ENCODE results near the gene RHO.
"Not testable (repeated sequence)": the region's sequence is repeated elsewhere in the genome, so short reads cannot be mapped to it uniquely, and the experiment has no call there.

The RHO gene
- long read RNA-seq, donor 1: 0 reads
- long read RNA-seq, donor 2: 0 reads
- long read RNA-seq, donor 3: 0 reads
- long read RNA-seq, donor 4, partial matches to known transcripts: 0 of 1 reads
- long read RNA-seq, donor 4, other reads (novel, unspliced or antisense): 0 of 1 reads
- long read RNA-seq, donor 5: 0 reads
- long read RNA-seq, donor 6: 0 reads
- long read RNA-seq, donor 7: 0 reads
- long read RNA-seq, donor 8: 0 reads

DNA sequence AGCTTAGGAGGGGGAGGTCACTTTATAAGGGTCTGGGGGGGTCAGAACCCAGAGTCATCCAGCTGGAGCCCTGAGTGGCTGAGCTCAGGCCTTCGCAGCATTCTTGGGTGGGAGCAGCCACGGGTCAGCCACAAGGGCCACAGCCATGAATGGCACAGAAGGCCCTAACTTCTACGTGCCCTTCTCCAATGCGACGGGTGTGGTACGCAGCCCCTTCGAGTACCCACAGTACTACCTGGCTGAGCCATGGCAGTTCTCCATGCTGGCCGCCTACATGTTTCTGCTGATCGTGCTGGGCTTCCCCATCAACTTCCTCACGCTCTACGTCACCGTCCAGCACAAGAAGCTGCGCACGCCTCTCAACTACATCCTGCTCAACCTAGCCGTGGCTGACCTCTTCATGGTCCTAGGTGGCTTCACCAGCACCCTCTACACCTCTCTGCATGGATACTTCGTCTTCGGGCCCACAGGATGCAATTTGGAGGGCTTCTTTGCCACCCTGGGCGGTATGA lies at the start of gene RHO:
Gene RHO (plus strand): TSS at position 51 of the 512 bp plus-strand sequence. CDS start 95 bp downstream, at position 146.
- no peak for DNase-seq

DNA sequence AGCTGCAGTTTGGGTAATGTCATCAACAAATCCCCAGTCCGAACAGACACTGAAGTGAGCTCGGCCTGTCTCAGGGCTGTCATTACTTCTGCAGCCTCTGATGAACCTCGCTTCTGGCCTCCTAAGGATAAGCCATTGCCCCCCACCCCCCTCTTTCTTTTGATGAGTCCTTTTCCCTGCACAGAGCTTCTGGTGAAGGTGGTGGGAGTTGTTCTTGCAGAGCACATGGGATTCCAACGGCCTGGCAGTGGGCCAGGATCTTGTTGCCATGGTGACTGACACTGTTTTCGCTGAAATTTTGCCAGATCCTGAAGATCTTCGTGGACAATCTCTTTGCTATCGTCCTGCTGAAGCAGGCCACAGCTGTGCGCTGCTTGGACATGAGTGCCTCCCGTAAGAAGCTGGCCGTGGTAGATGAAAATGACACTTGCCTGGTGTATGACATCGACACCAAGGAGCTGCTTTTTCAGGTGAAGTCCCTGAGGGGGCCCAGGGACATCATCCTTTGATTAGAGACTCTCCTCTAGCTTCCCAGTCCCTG lies 47.1 kb upstream of the RHO start:
- peak; percentile 43 for DNase-seq

DNA sequence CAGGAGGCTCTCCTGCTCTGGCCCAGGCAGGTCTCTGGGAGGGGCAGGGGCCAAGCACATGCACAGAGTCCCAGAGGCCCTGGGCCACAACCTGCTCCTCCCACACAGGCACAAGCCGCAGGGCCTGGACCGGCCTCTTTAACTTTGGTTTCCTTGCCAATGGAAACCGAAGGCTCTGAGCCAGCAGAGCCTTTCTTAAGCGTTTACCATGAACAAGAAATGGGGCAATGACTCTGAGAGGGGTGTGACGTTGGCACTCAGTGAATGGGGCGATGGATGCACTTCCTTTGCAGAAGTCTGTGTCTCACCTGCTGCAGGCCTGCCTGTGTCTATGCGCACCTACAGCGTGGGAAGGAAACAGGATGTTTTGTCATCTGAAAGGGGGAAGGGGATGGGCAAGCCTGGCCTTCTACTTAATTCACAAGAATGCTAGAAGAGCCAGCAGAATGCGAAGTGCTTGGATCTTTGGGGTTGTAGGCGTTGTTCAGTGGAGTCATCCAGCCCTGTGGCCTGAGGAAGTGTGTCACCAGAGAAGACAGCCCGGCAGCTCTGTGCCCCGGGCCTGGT lies 46.6 kb upstream of the RHO start:
- DNase-seq: peak; percentile 29

DNA sequence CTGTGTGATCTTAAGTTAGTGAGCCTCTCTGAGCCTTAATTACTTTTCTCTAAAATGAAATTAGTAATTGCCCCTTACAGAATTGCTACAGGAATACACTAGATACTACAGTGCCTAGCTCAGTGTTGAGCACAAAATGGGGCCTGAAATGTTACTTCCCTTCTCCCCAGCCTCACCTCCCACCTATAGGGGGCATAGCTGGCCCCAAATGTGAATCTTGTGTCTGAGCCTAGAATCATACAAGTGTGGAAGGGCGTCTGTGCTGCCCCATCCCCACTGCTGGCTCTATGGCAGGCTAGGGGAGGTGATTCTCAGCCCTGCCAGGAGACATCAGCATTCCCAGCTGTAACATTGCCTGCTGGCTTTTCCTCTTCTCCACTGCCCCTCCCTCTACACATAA lies 45.7 kb upstream of the RHO start:
- DNase-seq: no peak

DNA sequence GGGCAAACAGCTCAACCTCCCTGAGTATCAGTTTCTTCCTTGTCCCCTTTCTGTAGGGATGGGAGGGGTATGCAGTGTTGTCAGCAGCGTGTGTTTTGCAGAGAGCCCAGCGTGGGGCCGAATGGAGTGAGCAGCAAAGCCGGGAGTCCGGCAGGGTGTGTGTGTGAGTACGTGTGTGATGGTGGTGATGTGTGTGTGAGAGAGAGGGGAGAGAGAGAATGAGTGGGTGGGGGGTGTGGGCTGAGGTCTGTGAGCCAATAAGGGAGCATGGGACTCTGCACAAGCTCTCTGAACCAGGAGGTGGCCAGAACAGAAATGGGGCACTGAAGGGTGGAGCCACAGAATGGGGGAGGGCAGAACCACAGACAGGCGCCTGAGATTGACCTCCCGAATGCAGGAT lies 44.6 kb upstream of the RHO start:
- DNase-seq: no peak

DNA sequence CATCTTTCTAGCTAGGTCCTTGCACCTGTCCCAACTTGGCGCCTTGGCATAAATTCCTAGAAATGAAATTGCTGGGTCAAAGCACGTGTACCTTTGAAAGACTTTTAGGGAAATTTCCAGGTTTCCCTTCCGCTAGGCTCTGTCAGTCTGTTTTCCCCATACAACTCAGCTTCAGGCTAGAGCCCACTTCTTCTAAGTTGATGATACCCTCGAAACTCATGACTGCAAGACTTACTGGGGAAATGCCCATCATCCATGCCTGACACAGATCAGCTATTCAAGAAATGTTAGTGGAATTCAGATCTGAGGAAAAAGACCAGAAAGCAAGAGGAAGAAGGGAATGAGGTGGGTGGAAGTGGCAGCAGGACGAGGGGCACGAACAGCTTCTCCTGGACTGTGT lies 43.3 kb upstream of the RHO start:
- DNase-seq: not testable (repeated sequence)

DNA sequence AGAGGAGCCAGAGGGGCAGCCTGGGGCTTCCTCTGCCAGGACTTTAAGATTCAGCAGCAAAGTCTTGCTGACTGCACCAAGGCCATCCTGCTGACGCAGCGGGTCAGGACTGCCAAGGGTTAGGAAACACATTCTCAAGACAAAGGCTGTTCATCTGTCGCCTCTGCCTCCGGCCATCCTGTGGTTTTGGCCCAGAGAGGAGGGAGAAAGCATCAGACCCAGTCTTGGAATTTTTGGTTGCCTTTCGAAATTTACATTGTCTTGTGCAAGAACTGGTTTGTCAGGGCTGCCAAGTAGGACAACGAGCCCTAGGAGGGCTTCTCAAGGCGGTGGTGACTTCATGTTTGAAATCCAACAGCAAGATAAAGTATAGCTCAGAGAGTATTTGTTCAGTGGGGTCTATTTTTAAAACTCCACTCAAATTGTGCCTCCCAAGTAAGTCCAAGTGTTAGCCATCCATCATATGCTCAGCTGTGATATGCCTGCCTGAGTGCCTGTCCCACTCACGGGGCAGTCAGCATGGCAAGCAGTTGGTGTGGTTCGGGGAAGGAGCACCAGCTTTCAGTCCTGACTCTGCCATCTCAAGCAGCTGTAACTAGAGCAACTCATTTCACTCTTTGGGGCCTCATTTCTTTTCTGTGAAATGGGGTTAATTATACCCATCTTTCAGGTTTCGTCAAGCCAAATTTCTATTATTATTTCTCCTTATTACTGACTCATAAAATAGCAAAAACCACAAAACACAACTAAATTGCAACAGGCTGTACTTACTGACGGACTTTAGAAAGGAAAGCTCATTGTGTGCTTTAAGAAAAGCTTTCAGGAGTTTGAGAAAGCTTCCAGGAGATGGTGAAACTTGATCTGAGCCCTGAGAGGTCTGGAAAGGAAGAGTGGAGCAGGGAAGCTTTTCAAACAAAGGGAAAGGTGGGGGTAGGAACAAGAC lies 42.4 kb upstream of the RHO start:
- DNase-seq: no peak

DNA sequence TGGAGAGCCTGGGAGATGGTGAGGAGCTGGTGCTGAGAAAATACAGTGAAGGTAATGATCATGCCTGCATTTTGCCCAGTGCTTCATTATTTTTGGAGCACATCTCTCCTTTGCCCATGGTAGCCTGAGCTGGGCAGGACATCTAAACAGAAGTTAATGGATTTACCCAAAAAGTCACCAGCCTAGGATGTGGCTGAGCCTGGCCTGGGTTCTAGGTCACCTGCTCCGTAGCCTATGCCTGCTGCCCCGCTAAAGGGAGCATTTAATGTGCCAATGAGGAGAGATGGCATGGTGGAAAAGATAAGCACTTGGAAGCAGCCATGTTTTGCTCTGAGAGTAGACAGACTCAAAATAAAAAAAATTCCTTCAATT lies 41.8 kb upstream of the RHO start:
- no peak for DNase-seq

DNA sequence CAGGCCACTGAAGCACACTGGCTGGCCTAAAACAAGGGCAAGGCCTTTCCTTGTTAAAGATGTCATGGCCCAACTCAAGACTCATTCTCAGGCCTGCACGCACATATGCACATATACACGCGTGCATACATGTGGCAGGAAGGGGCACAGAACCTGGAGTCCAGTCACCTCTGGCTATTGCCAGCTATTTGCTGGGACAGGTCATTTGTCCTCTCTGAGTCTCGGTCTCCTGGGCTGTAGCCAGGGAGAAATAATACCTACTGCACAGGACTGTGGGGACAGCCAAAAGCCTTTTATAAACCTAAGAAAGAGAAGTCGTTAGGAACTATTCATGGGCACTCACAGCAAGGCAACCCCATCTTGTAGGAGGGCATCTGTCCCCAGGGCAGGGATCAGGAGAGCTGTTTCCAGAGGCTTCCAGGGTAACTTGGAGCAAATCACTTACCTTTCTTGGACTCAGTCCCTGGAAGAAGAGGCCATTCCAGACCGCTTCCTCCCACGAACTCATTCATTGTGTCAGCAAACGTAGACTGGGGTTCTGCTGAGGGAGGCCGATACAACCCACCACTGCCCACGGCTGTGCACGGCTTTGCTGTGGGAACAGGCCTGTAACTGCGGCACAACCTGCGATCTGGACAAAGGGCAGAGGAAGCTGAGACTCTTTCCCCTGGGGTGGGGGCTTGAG lies 41.1 kb upstream of the RHO start:
- no peak for DNase-seq

DNA sequence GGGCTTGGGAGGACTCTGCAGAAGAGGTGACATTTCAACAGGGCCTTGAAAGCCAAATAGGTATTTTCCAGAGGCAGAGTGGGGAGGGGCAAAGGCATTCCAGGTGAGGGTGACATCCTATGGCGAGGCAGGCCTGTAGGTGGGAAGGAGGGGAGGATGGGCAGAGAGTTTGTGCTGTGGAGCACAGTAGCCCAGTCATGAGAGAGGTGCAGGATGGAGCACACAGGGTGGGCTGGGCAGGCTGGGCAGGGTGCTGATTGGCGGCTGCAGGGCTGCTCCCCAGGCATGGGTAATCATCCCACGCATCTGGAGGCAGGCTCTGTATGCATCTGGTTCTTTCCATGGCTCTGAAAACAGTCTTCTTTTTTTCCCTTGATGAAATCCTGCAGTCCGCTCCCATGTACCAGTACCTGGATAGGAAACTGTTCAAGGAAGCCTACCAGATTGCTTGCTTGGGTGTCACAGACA lies 40.5 kb upstream of the RHO start:
- DNase-seq: not testable (repeated sequence)

DNA sequence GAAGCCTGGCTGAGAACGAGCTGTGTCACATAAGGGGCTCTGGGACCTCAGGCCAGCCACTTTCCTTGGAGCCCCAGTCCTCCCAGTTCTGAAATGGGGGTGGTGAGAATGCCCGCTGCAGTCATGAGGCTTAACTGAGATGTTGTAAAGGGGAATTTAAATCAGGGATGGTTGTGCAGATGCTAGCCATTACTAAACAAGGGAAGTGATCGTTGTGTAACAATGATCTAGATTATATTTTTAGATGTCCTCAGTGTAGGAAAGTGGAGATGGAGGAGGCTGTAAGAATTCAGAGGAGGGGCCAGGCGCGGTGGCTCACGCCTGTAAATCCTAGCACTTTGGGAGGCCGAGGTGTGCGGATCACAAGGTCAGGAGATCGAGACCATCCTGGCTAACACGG lies 39.2 kb upstream of the RHO start:
- DNase-seq: not testable (repeated sequence)

DNA sequence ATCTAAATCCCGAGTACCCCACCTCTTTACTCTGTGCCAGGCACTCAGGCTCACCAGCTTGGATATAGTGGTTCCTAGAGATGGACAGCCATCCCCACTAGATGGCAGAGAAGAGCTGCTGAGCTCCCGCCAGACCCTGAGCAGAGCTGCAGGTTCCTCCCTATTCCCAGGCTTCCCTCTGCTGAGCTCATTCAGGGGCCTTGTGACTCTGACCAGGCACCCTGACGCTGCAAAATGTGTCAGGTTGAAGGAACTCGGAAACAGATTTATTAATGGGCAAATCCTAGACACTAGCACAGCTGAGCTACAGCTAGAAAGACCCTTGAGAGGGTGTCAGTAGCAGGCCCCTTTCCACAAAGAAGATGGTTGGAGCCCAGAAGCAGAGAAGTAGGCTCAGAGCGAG lies 38.2 kb upstream of the RHO start:
- peak; percentile 55 for DNase-seq

DNA sequence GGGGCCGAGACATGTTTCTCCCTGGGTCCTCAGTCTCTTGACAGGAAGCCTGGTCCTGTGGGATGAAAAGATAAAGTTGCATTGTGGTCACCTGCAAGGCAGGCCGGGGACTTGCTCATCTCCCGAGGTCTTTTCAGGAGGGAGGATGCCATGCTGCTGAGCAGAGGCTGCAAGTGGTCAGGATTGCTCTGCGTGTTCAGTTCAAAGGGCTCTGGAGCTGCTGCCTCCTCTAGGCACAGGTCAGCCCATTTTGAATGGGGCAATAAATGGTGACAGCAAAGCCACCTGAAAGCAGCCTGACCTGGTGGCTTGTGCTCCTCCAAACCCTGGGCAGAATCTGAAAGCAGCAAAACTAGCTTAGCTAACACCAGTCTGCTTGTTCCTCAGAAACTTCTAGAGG lies 37.4 kb upstream of the RHO start:
- not testable (repeated sequence) for DNase-seq

DNA sequence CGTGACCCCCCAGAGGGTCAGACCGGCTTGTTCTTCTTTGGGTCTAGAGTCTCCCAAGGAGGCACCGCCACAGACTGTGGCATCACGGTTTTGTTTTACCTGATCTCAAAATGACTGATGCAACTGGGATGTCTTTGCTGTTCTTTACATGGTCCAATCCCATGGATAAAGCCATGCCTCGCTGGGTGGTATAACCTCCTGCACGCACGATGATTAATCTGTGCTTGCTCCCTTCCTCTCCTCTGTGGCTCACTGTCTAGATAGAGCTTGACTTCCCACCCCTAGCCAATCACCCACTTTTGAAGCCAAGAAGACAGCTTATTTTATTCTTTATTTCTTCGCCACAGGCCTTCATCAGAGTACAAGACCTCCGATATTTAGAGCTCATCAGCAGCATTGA lies 36.6 kb upstream of the RHO start:
- no peak for DNase-seq

DNA sequence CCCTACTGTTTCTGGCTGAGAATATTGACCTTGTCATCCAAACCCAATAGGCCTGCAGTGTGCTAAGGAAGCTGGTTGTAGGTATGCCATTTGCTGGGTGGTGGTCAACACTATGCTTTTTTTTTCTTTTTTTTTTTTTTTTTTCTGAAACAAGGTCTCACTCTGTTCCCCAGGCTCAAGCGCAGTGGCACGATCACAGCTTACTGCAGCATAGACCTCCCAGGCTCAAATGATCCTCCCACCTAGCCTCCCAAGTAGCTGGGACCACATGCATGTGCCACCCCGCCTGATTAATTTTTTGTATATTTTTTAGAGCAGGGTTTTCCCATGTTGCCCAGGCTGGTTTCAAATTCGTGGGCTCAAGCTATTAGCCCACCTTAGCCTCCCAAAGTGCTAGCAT lies 35.7 kb upstream of the RHO start:
- DNase-seq: no peak

DNA sequence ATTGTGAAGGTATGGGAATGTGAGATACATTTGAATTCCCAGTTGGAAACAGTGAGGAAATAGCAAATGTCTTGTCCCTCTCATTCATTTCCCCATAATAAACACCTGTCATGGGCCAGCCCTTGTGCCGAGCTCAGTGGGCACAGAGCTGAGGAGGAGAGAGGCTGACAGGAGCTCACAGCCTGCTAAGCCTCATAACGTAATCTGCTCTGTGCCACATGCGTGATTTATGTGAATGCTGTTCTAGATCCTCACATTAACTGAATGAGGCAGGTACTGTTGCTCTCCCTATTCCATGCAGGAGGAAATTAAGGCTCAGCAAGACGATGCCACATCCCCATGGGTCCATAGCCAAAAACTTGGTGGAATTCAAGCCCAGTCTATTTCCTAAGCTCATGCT lies 35.2 kb upstream of the RHO start:
- no peak for DNase-seq

DNA sequence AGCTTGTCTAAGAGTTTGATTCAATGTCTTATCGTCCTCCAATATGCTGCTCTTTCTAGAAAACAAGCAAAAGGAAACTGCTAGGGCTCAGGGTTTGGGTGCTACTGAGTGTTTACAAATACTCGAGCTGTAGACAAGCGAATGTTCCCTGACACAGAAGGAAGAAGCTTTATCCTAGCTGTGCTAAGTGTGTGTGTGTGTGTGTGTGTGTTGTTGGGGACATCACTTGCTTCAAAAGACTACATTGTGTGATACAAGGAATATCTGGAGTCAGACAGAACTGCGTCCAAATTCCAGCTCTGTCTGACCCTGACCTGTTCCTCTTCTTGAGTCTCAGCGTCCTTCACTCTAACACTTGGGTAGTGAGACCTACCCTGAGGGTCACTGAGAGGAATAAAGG lies 33.9 kb upstream of the RHO start:
- not testable (repeated sequence) for DNase-seq

DNA sequence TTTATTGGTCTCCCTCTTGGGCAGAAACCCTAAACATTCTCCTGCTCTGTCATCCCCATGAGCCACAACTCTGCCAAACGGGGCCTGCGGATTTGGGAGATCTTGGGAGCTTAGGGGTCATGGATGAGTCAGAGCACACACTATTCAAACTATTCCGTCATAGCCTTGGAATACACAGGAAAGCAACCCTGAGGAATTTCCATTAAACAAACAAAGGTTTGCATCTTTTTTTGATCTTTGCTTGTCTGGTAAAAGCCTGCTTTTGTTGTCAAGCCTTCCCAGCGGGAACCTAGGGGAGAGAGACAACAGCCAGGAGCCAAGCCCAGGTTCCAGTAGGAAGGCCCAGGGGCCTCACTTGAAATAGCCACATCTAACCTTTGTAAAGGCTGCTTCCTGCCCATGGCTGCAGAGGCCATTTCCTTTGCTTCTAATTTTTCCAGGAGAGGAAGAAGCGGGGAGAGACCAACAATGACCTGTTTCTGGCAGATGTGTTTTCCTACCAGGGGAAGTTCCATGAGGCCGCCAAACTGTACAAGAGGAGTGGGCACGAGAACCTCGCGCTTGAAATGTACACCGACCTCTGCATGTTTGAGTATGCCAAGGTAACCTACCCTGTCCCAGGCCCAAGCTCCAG lies 33.3 kb upstream of the RHO start:
- not testable (repeated sequence) for DNase-seq

DNA sequence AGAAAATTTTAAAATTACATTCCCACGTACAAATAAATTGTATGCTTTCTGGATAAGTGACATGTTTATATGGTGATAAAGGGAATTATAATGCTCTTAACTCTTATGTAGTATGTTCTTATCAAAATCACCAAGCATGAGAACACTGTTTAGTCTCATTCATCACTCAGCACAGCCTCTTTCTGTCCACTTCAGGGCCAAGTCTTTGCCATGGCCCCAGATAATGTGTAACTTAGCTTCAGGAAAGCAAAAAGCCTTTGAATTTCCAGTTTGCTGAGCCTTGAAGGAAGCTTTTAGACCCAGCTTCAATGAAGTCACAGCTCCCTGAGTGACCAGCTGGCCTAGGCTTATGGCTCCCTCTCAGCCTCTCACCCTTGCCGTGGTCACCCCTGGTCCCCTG lies 30.6 kb upstream of the RHO start:
- not testable (repeated sequence) for DNase-seq

DNA sequence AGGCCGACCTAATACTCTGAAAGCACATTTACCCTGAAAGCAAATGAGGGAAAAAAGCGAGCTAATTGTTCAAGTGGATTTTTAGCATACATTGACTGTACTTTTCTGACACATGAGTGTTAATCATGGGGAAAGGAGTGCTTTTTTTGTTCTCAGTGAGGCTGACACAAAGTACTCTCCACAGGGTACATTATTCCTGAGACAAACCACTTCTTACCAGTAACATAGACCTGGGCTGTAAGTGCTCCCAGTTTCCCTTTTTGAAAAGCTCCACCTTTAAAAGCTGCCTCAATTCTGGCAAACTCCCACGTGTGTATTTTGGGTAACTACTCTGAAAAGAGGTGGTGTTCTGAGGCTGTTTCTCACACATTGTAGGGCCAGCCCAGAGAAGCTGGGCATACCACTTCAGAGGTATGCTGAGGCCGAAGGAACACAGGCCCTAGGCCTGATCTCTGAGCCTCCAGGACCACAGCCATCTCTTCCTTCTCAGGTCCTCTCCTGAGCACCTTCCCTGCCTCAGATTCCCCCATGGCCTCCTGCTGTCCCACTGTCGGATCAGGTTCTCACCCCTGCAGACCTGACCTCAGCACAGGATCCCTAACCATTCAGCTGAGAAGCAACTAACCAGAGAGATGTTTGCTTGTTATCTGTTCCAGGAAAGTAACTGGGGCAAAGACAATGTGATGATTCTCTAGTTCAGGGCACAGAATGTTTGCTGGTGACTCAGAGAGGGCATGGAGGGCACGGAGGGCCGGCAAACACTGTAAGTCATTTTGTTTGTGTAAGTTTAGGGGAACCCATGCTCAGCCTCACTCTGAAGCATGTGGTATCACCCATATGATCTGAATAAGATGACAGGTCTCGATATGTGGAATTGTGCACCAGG lies 29.6 kb upstream of the RHO start:
- DNase-seq: not testable (repeated sequence)
